ENCODE measurements around the gene RNU6-7. TPM values are rescaled to one million over a fixed set of nuclear protein-coding genes. Genes with fewer than 3 reads are reported as not detected.

Gene RNU6-7
- total and polyA plus RNA-seq, 2 of the 13 experiments (the other 11 are each of a cell fraction or from before 2014, with no cell fraction given) = under 0.01 TPM; not detected in 1

DNA sequence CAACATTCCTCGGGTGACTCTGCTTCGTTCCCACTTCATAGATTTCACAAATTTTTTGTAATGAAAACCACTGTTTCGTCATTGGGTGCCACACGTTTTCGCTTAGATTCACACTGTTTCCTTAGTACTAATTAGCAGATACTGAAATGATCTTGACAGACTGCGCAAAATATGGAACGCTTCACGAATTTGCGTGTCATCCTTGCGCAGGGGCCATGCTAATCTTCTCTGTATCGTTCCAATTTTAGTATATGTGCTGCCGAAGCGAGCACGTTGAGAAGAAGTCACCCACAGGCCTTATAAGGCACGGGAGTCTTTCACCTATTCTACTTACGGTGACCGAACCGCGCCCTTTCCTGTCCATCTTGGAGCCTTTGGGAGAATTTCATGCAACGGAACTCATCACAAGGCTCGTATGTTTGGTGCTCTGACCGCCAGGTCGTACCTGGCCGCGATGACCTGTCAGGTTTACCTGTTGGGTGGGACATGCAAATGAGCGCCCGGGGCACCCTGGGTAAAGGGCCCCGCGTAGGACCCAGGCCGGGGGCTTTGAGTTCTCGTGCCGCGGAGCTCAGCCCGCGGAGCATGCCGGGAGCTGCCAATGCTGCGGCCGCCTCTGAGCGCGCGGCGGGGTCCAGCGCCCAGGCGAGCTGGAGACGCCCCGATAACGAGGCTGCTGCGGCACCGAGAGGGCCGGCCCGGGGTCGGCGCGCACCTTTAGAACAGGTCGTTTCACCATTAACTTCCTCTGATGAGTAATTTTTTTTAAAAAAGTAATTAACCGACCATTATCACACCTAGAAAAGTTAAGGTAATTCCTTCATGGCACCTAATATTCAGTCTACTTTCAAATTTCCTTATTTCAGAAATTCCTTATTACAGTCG lies 1.4 kb downstream of the RNU6-7 start, which contains the start of gene RNU6-8 (continued):
- TF ChIP-seq NR2F6 (IDR thresholded peaks at IDR 0.05) (peak; percentile 55), NR2F6 (CRISPR knock-in tag; IDR thresholded peaks at IDR 0.05) (peak; percentile 61; the same call in 1 of the 2 replicates), U2AF1 (optimal IDR thresholded peaks at IDR 0.05; ENCODE audit: low read depth, low read length) (peak; percentile 87), ZNF598 (CRISPR knock-in tag; IDR thresholded peaks at IDR 0.05; ENCODE audit: borderline replicate concordance) (peak; percentile 98), ZNF160 (CRISPR knock-in tag; IDR thresholded peaks at IDR 0.05) (peak; percentile 53), TCF7L2 (IDR thresholded peaks at IDR 0.05; ENCODE audit: low read depth, low read length) (no peak), ZNF205 (CRISPR knock-in tag; IDR thresholded peaks at IDR 0.05) (peak; percentile 96), ZNF282 (IDR thresholded peaks at IDR 0.05; ENCODE audit: partially characterized antibody) (no peak), STAT5B (CRISPR knock-in tag; IDR thresholded peaks at IDR 0.05) (no peak; the same call in 1 of the 2 replicates), ESRRA (CRISPR knock-in tag; IDR thresholded peaks at IDR 0.05; ENCODE audit: low read depth) (peak; percentile 75), EED (CRISPR knock-in tag; IDR thresholded peaks at IDR 0.05) (no peak; the same call in 1 of the 2 replicates), ZNF256 (CRISPR knock-in tag; conservative IDR thresholded peaks at IDR 0.05) (peak; percentile 96), ZNF292 (CRISPR knock-in tag; IDR thresholded peaks at IDR 0.05; ENCODE audit: borderline replicate concordance, low read depth) (peak; percentile 34), GZF1 (CRISPR knock-in tag; IDR thresholded peaks at IDR 0.05) (peak; percentile 92), ATRX (CRISPR knock-in tag; IDR thresholded peaks at IDR 0.05; ENCODE audit: borderline replicate concordance) (no peak)
- TF ChIP-seq, protein P1, sequence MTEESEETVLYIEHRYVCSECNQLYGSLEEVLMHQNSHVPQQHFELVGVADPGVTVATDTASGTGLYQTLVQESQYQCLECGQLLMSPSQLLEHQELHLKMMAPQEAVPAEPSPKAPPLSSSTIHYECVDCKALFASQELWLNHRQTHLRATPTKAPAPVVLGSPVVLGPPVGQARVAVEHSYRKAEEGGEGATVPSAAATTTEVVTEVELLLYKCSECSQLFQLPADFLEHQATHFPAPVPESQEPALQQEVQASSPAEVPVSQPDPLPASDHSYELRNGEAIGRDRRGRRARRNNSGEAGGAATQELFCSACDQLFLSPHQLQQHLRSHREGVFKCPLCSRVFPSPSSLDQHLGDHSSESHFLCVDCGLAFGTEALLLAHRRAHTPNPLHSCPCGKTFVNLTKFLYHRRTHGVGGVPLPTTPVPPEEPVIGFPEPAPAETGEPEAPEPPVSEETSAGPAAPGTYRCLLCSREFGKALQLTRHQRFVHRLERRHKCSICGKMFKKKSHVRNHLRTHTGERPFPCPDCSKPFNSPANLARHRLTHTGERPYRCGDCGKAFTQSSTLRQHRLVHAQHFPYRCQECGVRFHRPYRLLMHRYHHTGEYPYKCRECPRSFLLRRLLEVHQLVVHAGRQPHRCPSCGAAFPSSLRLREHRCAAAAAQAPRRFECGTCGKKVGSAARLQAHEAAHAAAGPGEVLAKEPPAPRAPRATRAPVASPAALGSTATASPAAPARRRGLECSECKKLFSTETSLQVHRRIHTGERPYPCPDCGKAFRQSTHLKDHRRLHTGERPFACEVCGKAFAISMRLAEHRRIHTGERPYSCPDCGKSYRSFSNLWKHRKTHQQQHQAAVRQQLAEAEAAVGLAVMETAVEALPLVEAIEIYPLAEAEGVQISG (CRISPR knock-in tag; IDR thresholded peaks at IDR 0.05) = peak; percentile 83
- TF ChIP-seq, protein P2, sequence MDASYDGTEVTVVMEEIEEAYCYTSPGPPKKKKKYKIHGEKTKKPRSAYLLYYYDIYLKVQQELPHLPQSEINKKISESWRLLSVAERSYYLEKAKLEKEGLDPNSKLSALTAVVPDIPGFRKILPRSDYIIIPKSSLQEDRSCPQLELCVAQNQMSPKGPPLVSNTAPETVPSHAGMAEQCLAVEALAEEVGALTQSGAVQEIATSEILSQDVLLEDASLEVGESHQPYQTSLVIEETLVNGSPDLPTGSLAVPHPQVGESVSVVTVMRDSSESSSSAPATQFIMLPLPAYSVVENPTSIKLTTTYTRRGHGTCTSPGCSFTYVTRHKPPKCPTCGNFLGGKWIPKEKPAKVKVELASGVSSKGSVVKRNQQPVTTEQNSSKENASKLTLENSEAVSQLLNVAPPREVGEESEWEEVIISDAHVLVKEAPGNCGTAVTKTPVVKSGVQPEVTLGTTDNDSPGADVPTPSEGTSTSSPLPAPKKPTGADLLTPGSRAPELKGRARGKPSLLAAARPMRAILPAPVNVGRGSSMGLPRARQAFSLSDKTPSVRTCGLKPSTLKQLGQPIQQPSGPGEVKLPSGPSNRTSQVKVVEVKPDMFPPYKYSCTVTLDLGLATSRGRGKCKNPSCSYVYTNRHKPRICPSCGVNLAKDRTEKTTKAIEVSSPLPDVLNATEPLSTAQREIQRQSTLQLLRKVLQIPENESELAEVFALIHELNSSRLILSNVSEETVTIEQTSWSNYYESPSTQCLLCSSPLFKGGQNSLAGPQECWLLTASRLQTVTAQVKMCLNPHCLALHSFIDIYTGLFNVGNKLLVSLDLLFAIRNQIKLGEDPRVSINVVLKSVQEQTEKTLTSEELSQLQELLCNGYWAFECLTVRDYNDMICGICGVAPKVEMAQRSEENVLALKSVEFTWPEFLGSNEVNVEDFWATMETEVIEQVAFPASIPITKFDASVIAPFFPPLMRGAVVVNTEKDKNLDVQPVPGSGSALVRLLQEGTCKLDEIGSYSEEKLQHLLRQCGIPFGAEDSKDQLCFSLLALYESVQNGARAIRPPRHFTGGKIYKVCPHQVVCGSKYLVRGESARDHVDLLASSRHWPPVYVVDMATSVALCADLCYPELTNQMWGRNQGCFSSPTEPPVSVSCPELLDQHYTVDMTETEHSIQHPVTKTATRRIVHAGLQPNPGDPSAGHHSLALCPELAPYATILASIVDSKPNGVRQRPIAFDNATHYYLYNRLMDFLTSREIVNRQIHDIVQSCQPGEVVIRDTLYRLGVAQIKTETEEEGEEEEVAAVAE (CRISPR knock-in tag; IDR thresholded peaks at IDR 0.05; ENCODE audit: borderline replicate concordance) = peak; percentile 87
- TF ChIP-seq, protein P3, sequence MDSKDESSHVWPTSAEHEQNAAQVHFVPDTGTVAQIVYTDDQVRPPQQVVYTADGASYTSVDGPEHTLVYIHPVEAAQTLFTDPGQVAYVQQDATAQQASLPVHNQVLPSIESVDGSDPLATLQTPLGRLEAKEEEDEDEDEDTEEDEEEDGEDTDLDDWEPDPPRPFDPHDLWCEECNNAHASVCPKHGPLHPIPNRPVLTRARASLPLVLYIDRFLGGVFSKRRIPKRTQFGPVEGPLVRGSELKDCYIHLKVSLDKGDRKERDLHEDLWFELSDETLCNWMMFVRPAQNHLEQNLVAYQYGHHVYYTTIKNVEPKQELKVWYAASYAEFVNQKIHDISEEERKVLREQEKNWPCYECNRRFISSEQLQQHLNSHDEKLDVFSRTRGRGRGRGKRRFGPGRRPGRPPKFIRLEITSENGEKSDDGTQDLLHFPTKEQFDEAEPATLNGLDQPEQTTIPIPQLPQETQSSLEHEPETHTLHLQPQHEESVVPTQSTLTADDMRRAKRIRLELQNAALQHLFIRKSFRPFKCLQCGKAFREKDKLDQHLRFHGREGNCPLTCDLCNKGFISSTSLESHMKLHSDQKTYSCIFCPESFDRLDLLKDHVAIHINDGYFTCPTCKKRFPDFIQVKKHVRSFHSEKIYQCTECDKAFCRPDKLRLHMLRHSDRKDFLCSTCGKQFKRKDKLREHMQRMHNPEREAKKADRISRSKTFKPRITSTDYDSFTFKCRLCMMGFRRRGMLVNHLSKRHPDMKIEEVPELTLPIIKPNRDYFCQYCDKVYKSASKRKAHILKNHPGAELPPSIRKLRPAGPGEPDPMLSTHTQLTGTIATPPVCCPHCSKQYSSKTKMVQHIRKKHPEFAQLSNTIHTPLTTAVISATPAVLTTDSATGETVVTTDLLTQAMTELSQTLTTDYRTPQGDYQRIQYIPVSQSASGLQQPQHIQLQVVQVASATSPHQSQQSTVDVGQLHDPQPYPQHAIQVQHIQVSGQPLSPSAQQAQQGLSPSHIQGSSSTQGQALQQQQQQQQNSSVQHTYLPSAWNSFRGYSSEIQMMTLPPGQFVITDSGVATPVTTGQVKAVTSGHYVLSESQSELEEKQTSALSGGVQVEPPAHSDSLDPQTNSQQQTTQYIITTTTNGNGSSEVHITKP (CRISPR knock-in tag; IDR thresholded peaks at IDR 0.05; ENCODE audit: low read depth) = no peak
